Erythroblast (primary cell): Measurements from ENCODE around the gene MYOZ3.
A peak's percentile ranks its signal among the peaks of the same experiment; 100 is the strongest.

Experiments
- DNase-seq, 2 experiments: peaks; one replicate each; lab custom pipeline; 2025; lab: John Stamatoyannopoulos, UW
- GATA1 ChIP-seq: IDR thresholded peaks from 2 replicates; pipeline ENCODE4 v1.6.1; 2011; ENCODE audit warnings: low read depth, mild to moderate bottlenecking, control low read depth, low read length, moderate library complexity
- POLR2A ChIP-seq: IDR thresholded peaks from 2 replicates; pipeline ENCODE4 v1.6.1; 2011; ENCODE audit warnings: mild to moderate bottlenecking, low read length

MYOZ3 gene

DNA sequence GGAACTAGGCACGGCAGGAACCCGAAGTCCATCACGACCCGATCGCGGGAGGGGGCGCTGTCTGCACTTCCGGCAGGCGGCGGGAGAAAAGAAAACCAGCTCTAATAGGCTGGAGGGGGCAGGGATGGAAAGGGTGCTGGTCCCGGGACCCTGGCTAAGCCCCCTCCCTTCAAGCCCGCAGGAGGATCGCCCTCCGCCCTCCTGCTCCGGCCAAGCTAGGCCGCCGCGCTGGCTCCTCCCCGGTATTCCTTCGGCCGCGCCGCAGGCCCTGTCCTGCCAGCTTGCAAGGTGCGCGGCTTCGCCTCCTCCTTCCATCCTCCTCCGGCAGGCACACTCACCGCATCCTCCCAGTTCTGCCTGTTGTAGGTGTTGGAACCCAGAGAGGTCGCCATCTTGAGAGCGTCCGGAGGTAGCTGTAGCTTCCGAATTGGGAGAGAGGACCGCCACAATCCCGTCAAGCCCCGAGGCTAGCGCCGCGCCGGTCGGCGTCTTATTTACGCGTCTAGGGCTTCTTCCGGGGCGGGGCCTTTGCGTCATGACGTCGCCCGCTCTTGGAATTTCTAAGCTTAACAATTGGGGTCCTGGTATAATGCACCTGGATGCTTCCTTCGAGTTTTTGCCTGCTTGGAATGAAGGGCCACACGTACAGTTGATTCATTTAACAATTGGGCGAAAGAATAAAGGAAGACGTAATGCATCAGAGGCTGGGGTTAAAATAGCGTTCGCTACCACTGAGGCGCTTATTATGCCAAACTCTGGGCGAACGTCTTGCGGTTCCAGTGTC is 39.7 kb downstream of the MYOZ3 start, which contains the start of gene RBM22:
Gene RBM22, minus strand, starts transcription at position 469 of the 784 bp plus-strand sequence. Its CDS starts 77 bp downstream, at position 392.
- TF ChIP-seq POLR2A (peak; percentile 93), GATA1 (no peak)
- peak; percentile 92 to 94 for DNase-seq

- no peak for DNase-seq
- no peak for TF ChIP-seq POLR2A
- TF ChIP-seq GATA1 = no peak
Observed at GRCh38 chr5:150703762-150704161, 42.7 kb downstream of the MYOZ3 start.

GRCh38 chr5:150706776-150707390 is 45.8 kb downstream of the MYOZ3 start:
- TF ChIP-seq GATA1 (no peak), POLR2A (no peak)
- no peak for DNase-seq

GRCh38 chr5:150710165-150710564 is 49.1 kb downstream of the MYOZ3 start:
- DNase-seq = peak in 1 of 2 experiments; percentile 19
- no peak for TF ChIP-seq POLR2A
- no peak for TF ChIP-seq GATA1

DNA sequence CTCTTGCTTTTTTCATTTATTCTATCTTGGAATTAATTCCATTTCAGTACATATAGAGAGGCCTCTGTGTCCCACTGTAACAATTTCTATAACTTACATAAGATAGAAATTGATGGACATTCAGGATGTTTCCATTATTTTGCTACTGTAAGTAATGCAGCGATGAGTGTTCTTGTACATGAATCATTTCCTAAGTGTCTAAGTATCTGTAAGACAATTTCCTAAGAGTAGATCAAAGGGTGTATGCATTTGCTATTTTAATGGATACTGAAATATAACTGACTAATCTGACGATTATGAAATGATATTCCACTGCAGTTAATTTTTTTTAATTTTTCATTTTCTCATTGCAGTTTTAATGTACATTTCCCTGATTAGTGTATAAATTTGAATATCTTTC is 62.8 kb downstream of the MYOZ3 start:
- DNase-seq = no peak
- TF ChIP-seq POLR2A = no peak
- no peak for TF ChIP-seq GATA1
